H4 (cell line): ENCODE results near the gene RDH13. TPM values are rescaled to one million over a fixed set of nuclear protein-coding genes. Genes with fewer than 3 reads are reported as not detected.
"Not testable (repeated sequence)": the region's sequence is repeated elsewhere in the genome, so short reads cannot be mapped to it uniquely, and the experiment has no call there.

Experiments used
- DNase-seq: peaks from one replicate; pipeline ENCODE4 v3.0.0-alpha.2; 2015; ENCODE audit warnings: low spot score
- total RNA-seq: library from RNA; depleted of rRNA; stranded (reverse); fragments of >200 nt; shearing (Covaris generic); gene quantifications from 2 replicates; pipeline ENCODE4 v1.2.3, GENCODE V29; 2014

Gene RDH13
- total RNA-seq, 1 experiment from 2014 or later, result 18.1 TPM

GRCh38 chr19:55047951-55048350 lies 15.0 kb downstream of the RDH13 start:
- DNase-seq, result no peak

DNA sequence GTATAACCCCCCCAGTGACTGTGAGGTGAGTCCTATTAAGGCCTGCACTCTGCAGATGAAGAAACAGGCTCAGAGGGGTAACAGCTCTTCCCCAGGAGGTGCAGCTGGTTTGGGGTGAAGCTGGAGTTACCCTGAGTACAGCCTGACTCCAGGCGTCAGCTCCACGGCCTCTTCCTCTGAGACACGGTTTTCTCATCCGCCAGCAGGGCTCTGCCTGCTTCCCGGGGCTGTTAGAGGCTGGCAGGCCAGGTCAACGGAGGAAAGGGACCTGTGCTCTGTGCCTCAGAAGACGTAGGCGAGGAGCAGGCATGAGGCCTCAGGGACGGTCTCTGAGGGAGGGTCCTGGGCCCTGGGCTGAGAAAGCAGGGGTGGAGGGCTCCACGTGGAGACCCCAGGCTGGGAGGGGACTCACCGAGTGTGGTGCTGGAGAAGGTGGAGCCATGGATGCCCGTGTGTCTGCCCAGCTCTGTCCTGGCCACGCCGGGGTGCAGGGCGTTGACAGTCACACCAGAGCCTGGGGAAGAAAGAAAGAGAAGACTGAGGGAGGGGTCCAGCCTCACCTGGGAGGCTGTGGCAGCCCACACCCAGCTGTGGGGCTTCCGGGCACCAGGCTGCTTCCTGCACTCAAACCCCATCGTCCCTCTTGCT lies 15.8 kb downstream of the RDH13 start:
- no peak for DNase-seq

DNA sequence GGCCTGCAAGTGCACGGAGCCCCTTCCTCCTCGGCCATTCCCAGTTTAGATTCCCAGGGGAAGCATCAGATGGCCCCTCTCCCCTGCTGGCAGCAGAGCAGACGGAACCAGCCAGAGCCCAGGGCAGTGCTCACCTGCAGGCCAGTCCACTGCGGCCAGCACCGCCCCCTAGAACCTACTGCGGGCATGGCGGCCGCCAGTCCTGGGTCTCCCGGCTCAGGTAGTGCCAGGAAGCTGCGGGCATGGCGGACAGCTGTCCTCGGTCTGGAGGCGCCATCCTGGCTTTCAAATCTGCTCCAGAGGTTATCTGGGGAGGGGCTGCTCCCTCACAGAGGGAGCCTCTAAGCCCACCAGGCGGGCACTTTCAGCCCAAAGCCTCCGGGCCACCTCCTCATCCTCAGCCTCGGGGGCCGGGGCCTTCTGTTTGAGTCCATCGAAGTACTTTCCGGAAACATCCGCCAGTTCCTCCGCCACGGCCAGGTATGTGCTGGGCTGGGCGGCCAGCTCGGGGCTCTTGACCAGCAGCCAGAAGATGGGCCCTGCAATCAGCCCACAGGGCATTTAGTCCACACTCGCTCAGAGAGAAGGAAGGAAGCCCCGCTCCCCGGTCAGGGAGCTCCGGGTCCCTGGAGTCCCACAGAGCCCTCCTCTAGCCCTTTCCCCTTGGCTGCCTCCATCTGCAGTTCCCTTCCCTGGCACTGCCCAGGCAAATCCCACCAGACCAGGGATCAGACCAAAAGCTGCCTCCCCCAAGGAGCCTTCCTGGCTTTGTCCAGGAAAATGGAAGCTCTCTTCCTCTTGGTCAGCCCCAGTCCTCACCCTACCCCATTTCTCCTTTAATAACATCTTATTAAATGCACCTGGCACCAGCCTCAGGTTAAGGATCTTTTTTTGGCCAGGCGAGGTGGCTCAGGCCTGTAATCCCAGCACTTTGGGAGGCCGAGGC lies 17.9 kb downstream of the RDH13 start:
- DNase-seq, result no peak

DNA sequence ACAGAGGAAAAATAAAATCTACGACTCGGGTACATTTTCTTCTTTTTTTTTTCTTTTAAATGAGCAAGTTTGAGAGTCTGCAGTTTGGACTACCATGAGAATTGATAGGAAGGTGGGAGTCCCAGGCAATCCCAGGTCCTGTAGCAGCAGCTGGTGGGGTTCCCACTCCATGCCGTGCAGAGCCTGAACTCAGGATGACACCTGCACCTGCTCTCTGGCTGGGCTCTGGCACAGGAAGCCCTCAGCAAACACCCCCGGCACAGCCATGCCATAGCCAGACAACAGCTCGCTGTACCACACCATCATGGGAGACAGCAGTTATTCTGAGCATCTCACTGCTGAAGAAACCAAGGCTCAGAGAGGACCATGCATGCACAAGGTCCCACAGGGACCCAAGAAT lies 18.7 kb downstream of the RDH13 start:
- DNase-seq, result no peak

DNA sequence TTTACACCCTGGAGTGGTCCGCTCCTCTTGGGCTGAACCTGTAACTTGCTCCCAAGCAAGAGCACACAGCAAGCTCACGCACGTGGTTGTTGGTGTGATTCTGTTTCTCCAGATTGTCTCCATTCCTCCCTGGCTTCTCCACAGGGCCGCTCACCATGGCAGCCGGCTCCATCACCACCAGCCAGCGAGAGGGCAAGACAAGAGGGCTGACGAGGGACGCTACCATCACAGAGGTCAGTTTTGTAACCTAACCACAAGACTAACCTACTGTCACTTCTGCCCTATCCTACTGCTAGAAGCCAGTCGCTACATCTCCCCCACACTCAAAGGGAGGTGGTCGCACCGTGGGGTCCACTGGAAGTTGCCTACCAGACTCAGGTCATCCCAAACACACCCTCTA lies 20.3 kb downstream of the RDH13 start:
- no peak for DNase-seq

DNA sequence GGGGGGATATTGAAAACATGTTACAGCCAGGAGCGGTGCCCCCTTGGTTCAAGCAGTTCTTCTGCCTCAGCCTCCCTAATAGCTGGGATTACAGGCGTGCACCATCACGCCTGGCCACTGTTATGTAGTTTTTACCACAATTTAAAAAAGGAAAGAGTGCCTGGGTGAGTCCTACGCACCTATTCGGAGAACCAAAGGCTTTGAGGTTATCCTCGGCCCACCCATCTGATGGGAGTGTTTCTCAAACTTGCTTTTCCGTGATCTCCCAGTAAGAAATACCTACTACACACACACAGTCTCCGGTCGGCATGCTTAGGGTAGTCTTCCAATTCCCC lies 20.6 kb downstream of the RDH13 start:
- no peak for DNase-seq

DNA sequence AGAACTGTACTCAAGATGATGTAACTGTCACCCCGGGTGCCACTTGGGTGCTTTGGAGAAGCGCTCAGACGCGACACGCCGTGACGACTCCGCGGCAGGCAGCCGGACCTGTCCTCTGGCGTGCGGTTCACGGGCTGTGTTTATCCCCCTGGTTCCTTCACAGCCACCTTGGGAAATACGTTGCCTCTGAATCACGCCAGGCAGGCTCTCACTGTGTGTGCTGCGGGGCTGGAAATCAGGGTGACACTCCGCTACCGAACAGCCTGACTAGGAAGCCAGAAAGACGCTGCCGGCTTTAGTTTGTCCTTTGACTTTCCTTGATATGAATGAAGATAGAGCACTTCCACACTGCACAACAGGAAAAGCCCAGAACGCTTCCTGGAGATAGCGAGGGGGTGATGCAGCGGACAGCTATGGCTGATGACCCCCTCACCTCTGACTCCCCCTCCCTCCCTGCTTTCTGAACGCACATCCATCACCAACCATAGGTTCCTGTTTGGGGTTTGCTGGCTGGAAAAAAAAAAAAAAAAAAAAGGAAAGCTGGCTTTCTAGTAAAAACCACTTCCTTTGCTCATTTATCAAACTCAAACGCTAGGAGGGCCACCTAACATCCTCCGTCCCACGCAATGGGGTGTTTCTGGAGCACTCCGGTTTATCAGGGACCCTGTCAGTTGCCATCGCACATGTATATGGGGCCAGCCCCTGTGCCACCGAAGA lies 21.2 kb downstream of the RDH13 start:
- DNase-seq, result no peak

GRCh38 chr19:55041244-55041626 lies 21.7 kb downstream of the RDH13 start:
- DNase-seq, result no peak

DNA sequence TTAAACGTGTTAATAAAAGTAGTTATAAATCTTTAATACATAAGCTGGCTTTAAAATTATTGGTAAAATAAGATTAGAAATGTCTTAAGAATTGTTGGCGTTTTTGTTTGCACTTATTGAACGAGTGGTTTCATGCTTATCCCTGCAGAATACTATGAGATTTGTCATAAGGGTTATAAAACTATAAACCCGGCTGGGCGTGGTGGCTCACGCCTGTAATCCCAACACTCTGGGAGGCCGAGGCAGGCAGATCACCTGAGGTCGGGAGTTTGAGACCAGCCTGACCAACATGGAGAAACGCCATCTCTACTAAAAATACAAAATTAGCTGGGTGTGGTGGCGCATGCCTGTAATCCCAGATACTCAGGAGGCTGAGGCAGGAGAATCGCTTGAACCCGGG lies 22.3 kb downstream of the RDH13 start:
- DNase-seq, result not testable (repeated sequence)

DNA sequence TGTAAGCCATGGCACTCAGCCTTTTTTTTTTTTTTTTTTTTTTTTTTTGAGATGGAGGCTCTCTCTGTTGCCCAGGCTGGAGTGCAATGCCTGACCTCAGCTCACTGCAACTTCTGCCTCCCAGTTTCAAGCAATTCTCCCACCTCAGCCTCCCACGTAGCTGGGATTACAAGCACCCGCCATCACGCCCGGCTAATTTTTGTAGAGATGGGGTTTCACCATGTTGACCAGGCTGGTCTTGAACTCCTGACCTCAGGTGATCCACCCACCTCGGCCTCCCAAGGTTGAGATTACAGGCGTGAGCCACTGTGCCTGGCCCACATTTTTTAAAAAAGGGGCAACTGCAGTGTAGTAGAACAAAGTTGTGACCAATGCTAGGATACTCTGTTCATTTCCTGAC lies 25.3 kb downstream of the RDH13 start:
- DNase-seq, result not testable (repeated sequence)

GRCh38 chr19:55036058-55036457 lies 26.9 kb downstream of the RDH13 start:
- DNase-seq, result no peak

- DNase-seq, result no peak
Measured at GRCh38 chr19:55034751-55035150, 28.2 kb downstream of the RDH13 start.

DNA sequence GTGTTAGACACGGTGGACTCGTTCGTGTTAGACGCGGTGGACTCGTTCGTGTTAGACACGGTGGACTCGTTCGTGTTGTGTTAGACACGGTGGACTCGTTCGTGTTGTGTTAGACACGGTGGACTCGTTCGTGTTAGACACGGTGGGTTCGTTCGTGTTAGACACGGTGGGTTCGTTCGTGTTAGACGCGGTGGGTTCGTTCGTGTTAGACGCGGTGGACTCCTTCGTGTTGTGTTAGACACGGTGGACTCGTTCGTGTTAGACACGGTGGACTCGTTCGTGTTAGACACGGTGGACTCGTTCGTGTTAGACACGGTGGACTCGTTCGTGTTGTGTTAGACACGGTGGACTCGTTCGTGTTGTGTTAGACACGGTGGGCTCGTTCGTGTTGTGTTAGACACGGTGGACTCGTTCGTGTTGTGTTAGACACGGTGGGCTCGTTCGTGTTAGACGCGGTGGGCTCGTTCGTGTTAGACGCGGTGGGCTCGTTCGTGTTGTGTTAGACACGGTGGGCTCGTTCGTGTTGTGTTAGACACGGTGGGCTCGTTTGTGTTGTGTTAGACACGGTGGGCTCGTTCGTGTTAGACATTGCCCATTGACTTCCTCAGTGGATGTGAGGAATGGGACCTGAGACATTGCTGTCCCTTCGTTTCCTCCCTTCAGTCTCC lies 29.8 kb downstream of the RDH13 start:
- not testable (repeated sequence) for DNase-seq

DNA sequence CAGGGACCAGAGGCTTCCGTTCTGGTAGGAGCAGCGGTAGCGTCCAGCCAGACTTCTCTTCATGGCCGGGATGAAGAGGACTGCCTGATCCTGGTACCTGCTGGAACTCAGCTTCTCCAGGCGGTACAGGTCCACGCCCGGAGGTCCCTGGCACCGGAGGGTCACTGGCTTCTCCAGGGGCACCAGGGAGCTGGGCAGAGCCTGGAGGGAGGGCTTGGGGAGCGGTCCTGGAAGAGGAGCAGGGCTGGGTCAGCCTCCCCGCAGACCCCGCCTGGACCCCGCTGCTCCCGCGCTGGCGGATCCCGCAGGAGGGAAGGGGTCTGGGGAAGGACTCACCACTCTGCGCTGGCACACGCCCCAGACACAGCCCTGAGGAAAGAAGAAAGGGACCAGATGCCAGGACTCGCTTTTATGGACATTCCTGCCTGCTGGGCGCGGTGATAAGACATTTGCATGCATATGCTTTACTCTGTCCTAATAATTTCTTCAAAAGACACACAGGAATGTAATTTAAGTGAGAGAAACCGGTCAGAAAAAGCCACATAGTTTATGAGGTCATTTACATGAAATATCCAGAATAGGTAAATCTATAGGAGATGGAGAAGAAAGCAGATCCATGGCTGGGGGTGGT lies 30.7 kb downstream of the RDH13 start:
- DNase-seq, result no peak

GRCh38 chr19:55031178-55031577 lies 31.8 kb downstream of the RDH13 start:
- no peak for DNase-seq

DNA sequence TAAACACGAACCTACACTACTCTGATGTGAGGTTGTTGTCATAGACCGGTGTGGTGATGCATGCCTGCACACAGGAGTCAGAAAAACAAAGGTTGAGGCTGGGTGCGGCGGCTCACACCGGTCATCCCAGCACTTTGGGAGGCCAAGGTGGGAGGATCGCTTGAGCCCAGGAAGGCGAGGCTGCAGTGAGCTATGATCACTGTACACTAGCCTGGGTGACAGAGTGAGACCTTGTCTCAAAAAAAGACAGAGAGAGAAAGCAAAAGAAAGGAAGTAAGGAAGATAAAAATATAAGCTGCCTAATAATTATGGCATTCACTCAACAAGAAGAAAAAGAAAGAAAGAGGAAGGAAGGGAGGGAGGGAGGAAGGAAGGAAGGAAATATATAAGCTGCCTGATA lies 34.2 kb downstream of the RDH13 start:
- no peak for DNase-seq

- no peak for DNase-seq
Measured at GRCh38 chr19:55027472-55028337, 35.2 kb downstream of the RDH13 start.

DNA sequence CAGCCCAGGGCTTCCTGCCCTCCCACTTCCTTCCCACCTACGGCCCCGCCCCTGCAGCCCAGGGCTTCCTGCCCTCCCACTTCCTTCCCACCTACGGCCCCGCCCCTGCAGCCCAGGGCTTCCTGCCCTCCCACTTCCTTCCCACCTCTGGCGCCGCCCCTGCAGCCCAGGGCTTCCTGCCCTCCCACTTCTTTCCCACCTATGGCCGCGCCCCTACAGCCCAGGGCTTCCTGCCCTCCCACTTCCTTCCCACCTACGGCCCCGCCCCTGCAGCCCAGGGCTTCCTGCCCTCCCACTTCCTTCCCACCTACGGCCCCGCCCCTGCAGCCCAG lies 35.8 kb downstream of the RDH13 start:
- DNase-seq, result peak; percentile 56

DNA sequence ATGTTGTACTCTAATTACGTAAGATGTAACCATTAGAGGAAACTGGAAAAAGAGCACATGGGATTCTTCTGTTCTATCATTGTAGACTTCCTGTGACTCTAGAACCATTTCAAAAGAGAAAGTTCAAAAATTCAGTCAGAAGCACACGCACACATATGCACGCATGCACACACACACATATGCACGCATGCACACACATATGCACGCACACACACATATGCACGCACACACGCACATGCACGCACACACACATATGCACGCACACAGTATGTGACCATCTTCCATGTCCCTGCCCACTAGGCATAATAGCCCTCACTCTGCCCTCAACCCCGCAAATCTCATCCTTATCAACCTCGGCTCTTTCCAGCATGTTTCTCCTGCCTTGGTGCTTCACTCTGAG lies 38.8 kb downstream of the RDH13 start:
- DNase-seq, result no peak

DNA sequence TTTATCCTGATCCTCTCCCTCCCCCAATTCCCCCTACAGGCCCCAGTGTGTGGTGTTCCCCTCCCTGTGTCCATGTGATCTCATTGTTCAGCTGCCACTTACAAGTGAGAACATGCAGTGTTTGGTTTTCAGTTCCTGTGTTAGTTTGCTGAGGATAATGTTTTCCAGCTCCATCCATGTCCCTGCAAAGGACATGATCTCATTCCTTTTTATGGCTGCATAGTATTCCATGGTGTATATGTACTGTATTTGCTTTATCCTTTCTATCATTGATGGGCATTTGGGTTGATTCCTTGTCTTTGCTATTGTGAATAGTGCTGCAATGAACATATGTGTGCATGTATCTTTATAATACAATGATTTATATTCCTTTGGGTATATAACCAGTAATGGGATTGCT lies 42.6 kb downstream of the RDH13 start:
- DNase-seq, result not testable (repeated sequence)

DNA sequence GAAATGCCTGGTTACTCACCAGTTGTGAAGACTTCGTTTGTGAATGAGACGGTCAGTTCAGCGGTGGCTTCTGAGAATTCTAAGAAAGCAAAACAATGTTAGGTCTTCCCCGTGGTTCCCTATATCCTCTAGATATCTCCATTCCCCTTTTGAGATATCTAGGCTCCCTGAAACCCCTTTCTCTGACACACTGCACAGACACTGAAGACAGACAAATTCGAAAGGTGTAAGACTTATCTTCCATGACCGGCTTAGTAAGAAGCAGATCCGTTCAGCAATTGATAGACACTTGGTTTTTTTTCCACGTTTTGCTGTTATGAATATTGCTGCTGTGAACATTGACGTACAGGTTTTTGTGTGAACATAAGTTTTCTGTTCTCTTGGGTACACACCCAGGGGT lies 44.3 kb downstream of the RDH13 start:
- DNase-seq, result no peak
